H9 (cell line): ENCODE measurements around the gene NCOR1. TPM values are rescaled to one million over a fixed set of nuclear protein-coding genes. Genes with fewer than 3 reads are reported as not detected.

ENCODE experiments used
- DNase-seq: peaks from one replicate; pipeline ENCODE4 v3.0.0-alpha.2; 2017
- H2AFZ ChIP-seq: one replicate; pipeline ENCODE4 v1.6.1; 2013; ENCODE audit warnings: mild to moderate bottlenecking, low read length, control low read depth, moderate library complexity
- H2AK5ac ChIP-seq: 2 replicates; pipeline ENCODE4 v1.6.1; 2013; ENCODE audit warnings: low read length, control low read depth, mixed read lengths; ENCODE audit not compliant: insufficient read length
- H2BK120ac ChIP-seq: one replicate; pipeline ENCODE4 v1.6.1; 2013; ENCODE audit warnings: low read depth, mild to moderate bottlenecking, low read length, control low read depth, inconsistent platforms; ENCODE audit not compliant: poor library complexity, severe bottlenecking
- H2BK12ac ChIP-seq: 2 replicates; pipeline ENCODE4 v1.6.1; 2013; ENCODE audit warnings: low read length, control low read depth, mixed read lengths, low read depth; ENCODE audit not compliant: insufficient read length
- H2BK15ac ChIP-seq: 2 replicates; pipeline ENCODE4 v1.6.1; 2013; ENCODE audit warnings: low read depth, low read length, control low read depth
- H2BK20ac ChIP-seq: one replicate; pipeline ENCODE4 v1.6.1; 2013; ENCODE audit warnings: low read depth, mild to moderate bottlenecking, low read length, control low read depth, inconsistent platforms; ENCODE audit not compliant: poor library complexity, severe bottlenecking
- H2BK5ac ChIP-seq: 2 replicates; pipeline ENCODE4 v1.6.1; 2013; ENCODE audit warnings: low read length, control low read depth, mixed read lengths; ENCODE audit not compliant: insufficient read length
- H3K14ac ChIP-seq: 2 replicates; pipeline ENCODE4 v1.6.1; 2013; ENCODE audit warnings: low read length, control low read depth; ENCODE audit not compliant: insufficient read depth
- H3K18ac ChIP-seq: 2 replicates; pipeline ENCODE4 v1.6.1; 2013; ENCODE audit warnings: low read depth, mild to moderate bottlenecking, mixed read lengths, low read length, control low read depth; ENCODE audit not compliant: insufficient read length
- H3K23ac ChIP-seq: 2 replicates; pipeline ENCODE4 v1.6.1; 2013; ENCODE audit warnings: low read length, control low read depth, mixed read lengths, low read depth; ENCODE audit not compliant: insufficient read length
- H3K23me2 ChIP-seq: 2 replicates; pipeline ENCODE4 v1.6.1; 2013; ENCODE audit warnings: low read depth, mild to moderate bottlenecking, mixed read lengths, low read length, control low read depth; ENCODE audit not compliant: insufficient read length, poor library complexity, severe bottlenecking
- H3K27ac ChIP-seq: 2 replicates; pipeline ENCODE4 v1.5.1; 2013; ENCODE audit warnings: low read length, control low read depth, mixed read lengths, low read depth; ENCODE audit not compliant: insufficient read length
- H3K27me3 ChIP-seq: 2 replicates; pipeline ENCODE4 v1.6.1; 2013; ENCODE audit warnings: low read length, control low read depth, inconsistent platforms; ENCODE audit not compliant: insufficient read depth
- H3K4ac ChIP-seq: 2 replicates; pipeline ENCODE4 v1.6.1; 2013; ENCODE audit warnings: low read depth, mild to moderate bottlenecking, control low read depth, inconsistent platforms, low read length, moderate library complexity
- H3K4me1 ChIP-seq: 2 replicates; pipeline ENCODE4 v1.6.1; 2013; ENCODE audit warnings: low read length, control low read depth, inconsistent platforms; ENCODE audit not compliant: insufficient read depth
- H3K4me2 ChIP-seq: 2 replicates; pipeline ENCODE4 v1.6.1; 2013; ENCODE audit warnings: low read length, control low read depth, mixed read lengths; ENCODE audit not compliant: insufficient read length, insufficient read depth
- H3K56ac ChIP-seq: 2 replicates; pipeline ENCODE4 v1.6.1; 2013; ENCODE audit warnings: low read depth, mild to moderate bottlenecking, mixed read lengths, low read length, control low read depth; ENCODE audit not compliant: insufficient read length
- H3K79me1 ChIP-seq: 2 replicates; pipeline ENCODE4 v1.6.1; 2013; ENCODE audit warnings: low read depth, mild to moderate bottlenecking, moderate library complexity, low read length, control low read depth, inconsistent platforms; ENCODE audit not compliant: insufficient read depth, poor library complexity, severe bottlenecking
- H3K79me2 ChIP-seq: 2 replicates; pipeline ENCODE4 v1.6.1; 2013; ENCODE audit warnings: low read length, control low read depth, inconsistent platforms; ENCODE audit not compliant: insufficient read depth
- H3K9ac ChIP-seq: 2 replicates; pipeline ENCODE4 v1.6.1; 2013; ENCODE audit warnings: low read length, control low read depth, mixed read lengths; ENCODE audit not compliant: insufficient read length; ENCODE audit errors: extremely low read depth
- H3K9me3 ChIP-seq: one replicate; pipeline ENCODE4 v1.6.1; 2013; ENCODE audit warnings: low read depth, low read length, inconsistent platforms; ENCODE audit not compliant: control insufficient read depth
- H3T11ph ChIP-seq: one replicate; pipeline ENCODE4 v1.6.1; 2013; ENCODE audit warnings: mild to moderate bottlenecking, low read length, control low read depth, inconsistent platforms
- H4K20me1 ChIP-seq: one replicate; pipeline ENCODE4 v1.6.1; 2013; ENCODE audit not compliant: control insufficient read depth, insufficient read length, insufficient read depth
- H4K5ac ChIP-seq: 2 replicates; pipeline ENCODE4 v1.6.1; 2013; ENCODE audit warnings: low read depth, mild to moderate bottlenecking, mixed read lengths, low read length, control low read depth; ENCODE audit not compliant: insufficient read length
- H4K8ac ChIP-seq: replicated peaks from 2 replicates; pipeline ENCODE4 v1.6.1; 2013; ENCODE audit warnings: low read length, control low read depth, mixed read lengths, low read depth; ENCODE audit not compliant: insufficient read length
- H4K91ac ChIP-seq: 2 replicates; pipeline ENCODE4 v1.6.1; 2013; ENCODE audit warnings: low read depth, mild to moderate bottlenecking, moderate library complexity, mixed read lengths, low read length, control low read depth; ENCODE audit not compliant: insufficient read length
- H3K27ac Mint-ChIP-seq, 3 experiments: 2 replicates in 2 of 3; 3 replicates in 1 of 3; pipeline ENCODE4 v1.8.0; 2020 to 2021; ENCODE audit warnings: mixed read lengths in 3 of 3, mild to moderate bottlenecking in 1 of 3, moderate library complexity in 1 of 3
- H3K27me3 Mint-ChIP-seq: 2 replicates; pipeline ENCODE4 v1.8.0; 2021; ENCODE audit warnings: low read depth, mild to moderate bottlenecking, moderate library complexity, mixed read lengths
- H3K36me3 Mint-ChIP-seq, 3 experiments: 2 replicates in 2 of 3; 3 replicates in 1 of 3; pipeline ENCODE4 v1.8.0; 2020 to 2021; ENCODE audit warnings: low read depth in 3 of 3, mixed read lengths in 3 of 3; ENCODE audit not compliant: insufficient read depth in 1 of 3
- H3K4me1 Mint-ChIP-seq, 2 experiments: 2 replicates each; pipeline ENCODE4 v1.8.0; 2020; ENCODE audit warnings: mixed read lengths in 2 of 2
- H3K4me3 Mint-ChIP-seq, 2 experiments: 2 replicates in 1 of 2; 3 replicates in 1 of 2; pipeline ENCODE4 v1.8.0; 2020 to 2021; ENCODE audit warnings: mild to moderate bottlenecking in 2 of 2, mixed read lengths in 2 of 2, moderate library complexity in 1 of 2
- H3K9me3 Mint-ChIP-seq, 2 experiments: 2 replicates in 1 of 2; 3 replicates in 1 of 2; pipeline ENCODE4 v1.8.0; 2020; ENCODE audit warnings: mild to moderate bottlenecking in 2 of 2, mixed read lengths in 2 of 2, moderate library complexity in 1 of 2
- WGBS: extraction: QIAGEN DNeasy Blood & Tissue Kit; methylation state at CpG from one replicate; pipeline ENCODE4 v1.1.7; 2013; ENCODE audit warnings: missing lambda C conversion rate, low lambda C conversion rate, mixed read lengths; ENCODE audit not compliant: insufficient read length; ENCODE audit errors: extremely low coverage; 5-methylcytosine and 5-hydroxymethylcytosine counted together
- total RNA-seq: library from RNA; stranded (reverse); gene quantifications from 2 replicates; pipeline ENCODE4 v1.2.1, GENCODE V29; 2021
- TF ChIP-seq, protein P1 (sequence below): fragments of 200-600 bp; sonication (generic); conservative IDR thresholded peaks from 3 replicates; pipeline ENCODE4 v1.8.0; 2021; ENCODE audit warnings: antibody characterized with exemption, mild to moderate bottlenecking

Gene NCOR1
- total RNA-seq, 1 experiment from 2014 or later, result 119 TPM

DNA sequence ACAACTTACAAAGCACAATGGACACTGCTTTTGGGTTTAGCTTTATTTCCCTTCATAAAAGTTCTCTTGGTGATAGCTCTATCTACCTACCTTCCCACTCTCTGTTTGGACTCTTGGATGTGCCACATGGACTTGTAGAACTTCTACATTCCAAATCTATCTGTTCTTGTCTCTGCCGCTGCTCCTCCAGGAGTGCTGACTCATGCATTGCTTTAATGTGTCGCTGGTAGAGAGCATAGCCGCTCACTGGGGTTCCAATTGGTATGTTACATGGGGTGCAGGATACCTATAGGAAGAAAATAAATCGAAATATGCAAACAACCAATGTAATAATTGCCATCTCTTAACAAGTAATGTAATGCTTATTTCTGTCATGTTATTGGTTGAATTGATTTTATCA, 123.6 kb downstream of the NCOR1 start:
- Mint-ChIP-seq H3K9me3 (peaks cover 10 to 18% of the 10 kb centered on the region in 2 experiments; a peak in 4 of 5 replicates), H3K36me3 (peaks cover 35 to 52% (median 49%) of the 10 kb centered on the region in 3 experiments), H3K27me3 (no peaks in the 10 kb centered on the region), H3K4me1 (peaks cover 2 to 4% of the 10 kb centered on the region in 2 experiments; a peak in 3 of 4 replicates), H3K4me3 (no peak overlapping the region; a peak in 1 of 5 replicates), H3K27ac (peak overlapping the region; percentile 27 to 82 (median 38); a peak in 5 of 7 replicates)
- Histone ChIP-seq H3K23ac (no peak overlapping the region), H3K18ac (no peak overlapping the region), H4K5ac (no peak overlapping the region), H3K56ac (no peak overlapping the region), H3K27ac (no peak overlapping the region), H2BK20ac (no peak overlapping the region), H3K4me2 (no peak overlapping the region), H2BK15ac (no peak overlapping the region), H2BK120ac (no peak overlapping the region), H4K8ac (no peak overlapping the region), H3K79me1 (no peaks in the 10 kb centered on the region), H3K79me2 (no peaks in the 10 kb centered on the region), H4K91ac (no peak overlapping the region), H4K20me1 (no peaks in the 10 kb centered on the region), H3K4ac (no peak overlapping the region), H2BK12ac (no peak overlapping the region), H3K23me2 (no peaks in the 10 kb centered on the region), H2AK5ac (no peak overlapping the region), H3K9me3 (no peaks in the 10 kb centered on the region), H3K4me1 (no peaks in the 10 kb centered on the region), H3T11ph (no peak overlapping the region), H3K9ac (no peak overlapping the region), H3K14ac (no peak overlapping the region), H3K27me3 (no peaks in the 10 kb centered on the region), H2AFZ (no peak overlapping the region), H2BK5ac (no peak overlapping the region)
- no CpG with 5 or more reads among the region's 4 CpGs for WGBS
- TF ChIP-seq, protein P1, sequence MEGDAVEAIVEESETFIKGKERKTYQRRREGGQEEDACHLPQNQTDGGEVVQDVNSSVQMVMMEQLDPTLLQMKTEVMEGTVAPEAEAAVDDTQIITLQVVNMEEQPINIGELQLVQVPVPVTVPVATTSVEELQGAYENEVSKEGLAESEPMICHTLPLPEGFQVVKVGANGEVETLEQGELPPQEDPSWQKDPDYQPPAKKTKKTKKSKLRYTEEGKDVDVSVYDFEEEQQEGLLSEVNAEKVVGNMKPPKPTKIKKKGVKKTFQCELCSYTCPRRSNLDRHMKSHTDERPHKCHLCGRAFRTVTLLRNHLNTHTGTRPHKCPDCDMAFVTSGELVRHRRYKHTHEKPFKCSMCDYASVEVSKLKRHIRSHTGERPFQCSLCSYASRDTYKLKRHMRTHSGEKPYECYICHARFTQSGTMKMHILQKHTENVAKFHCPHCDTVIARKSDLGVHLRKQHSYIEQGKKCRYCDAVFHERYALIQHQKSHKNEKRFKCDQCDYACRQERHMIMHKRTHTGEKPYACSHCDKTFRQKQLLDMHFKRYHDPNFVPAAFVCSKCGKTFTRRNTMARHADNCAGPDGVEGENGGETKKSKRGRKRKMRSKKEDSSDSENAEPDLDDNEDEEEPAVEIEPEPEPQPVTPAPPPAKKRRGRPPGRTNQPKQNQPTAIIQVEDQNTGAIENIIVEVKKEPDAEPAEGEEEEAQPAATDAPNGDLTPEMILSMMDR, result no peak
- DNase-seq, result no peak
